PFSK-1 (cell line): ENCODE measurements around the gene SVOPL.

ENCODE experiments used
- FOXP2 ChIP-seq: optimal IDR thresholded peaks from 2 replicates; pipeline ENCODE3; 2011; ENCODE audit warnings: borderline replicate concordance, control low read depth, inconsistent platforms; ENCODE audit not compliant: insufficient read depth; ENCODE audit errors: extremely low read length, extremely low read depth
- POLR2AphosphoS5 ChIP-seq: IDR thresholded peaks from 2 replicates; pipeline ENCODE4 v1.6.1; 2012; ENCODE audit warnings: low read depth, mild to moderate bottlenecking, control low read depth, low read length, moderate library complexity
- SIN3A ChIP-seq: IDR thresholded peaks from 2 replicates; pipeline ENCODE4 v1.6.1; 2012; ENCODE audit warnings: mild to moderate bottlenecking, low read length, moderate library complexity, borderline replicate concordance; ENCODE audit not compliant: insufficient read depth
- TAF1 ChIP-seq: IDR thresholded peaks from 2 replicates; pipeline ENCODE4 v1.6.1; 2012; ENCODE audit warnings: low read length, control low read depth, borderline replicate concordance; ENCODE audit not compliant: insufficient read depth
- TF ChIP-seq, protein P1 (sequence below), 2 experiments: IDR thresholded peaks; 2 replicates each; pipeline versions ENCODE4 v1.6.1 to v1.8.0; 2011 to 2012; ENCODE audit warnings: low read depth in 2 of 2, low read length in 2 of 2, control low read depth in 1 of 2, inconsistent platforms in 1 of 2, mild to moderate bottlenecking in 1 of 2, moderate library complexity in 1 of 2; ENCODE audit not compliant: insufficient read depth in 1 of 2

SVOPL gene

DNA sequence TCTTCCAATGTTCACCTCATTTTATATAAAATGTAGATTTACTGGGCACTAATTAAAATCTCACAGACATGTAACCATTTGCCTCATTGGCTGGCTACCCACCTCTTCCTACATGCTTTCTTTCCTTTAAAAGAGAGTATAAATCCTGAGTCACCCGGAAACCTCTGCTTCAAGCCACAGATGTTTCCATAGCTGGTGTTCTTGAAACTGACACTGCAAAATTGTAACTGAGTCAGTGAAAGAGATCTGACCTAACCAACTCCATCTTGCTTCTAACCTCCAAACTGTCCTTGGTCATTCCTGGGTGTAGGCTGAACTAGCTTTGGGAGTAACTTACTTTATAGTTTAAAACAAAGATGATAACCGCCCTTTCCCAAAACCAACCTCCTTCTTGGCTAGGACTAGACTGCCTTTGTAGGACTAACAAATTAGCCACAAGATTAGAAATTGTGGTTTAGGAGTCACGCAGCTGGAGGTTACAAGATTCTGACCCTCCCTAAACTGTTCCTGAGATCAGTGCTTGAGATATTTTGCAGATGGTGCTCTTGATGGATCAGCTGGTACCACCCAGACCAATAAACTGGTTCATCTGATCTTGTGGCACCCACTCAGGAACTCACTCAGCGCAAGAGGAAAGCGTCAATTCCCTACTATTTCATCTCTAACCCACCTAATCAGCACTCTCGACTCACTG lies 33.5 kb downstream of the SVOPL start:
- TF ChIP-seq SIN3A (no peak), FOXP2 (no peak), TAF1 (no peak), POLR2AphosphoS5 (no peak)
- TF ChIP-seq, protein P1, sequence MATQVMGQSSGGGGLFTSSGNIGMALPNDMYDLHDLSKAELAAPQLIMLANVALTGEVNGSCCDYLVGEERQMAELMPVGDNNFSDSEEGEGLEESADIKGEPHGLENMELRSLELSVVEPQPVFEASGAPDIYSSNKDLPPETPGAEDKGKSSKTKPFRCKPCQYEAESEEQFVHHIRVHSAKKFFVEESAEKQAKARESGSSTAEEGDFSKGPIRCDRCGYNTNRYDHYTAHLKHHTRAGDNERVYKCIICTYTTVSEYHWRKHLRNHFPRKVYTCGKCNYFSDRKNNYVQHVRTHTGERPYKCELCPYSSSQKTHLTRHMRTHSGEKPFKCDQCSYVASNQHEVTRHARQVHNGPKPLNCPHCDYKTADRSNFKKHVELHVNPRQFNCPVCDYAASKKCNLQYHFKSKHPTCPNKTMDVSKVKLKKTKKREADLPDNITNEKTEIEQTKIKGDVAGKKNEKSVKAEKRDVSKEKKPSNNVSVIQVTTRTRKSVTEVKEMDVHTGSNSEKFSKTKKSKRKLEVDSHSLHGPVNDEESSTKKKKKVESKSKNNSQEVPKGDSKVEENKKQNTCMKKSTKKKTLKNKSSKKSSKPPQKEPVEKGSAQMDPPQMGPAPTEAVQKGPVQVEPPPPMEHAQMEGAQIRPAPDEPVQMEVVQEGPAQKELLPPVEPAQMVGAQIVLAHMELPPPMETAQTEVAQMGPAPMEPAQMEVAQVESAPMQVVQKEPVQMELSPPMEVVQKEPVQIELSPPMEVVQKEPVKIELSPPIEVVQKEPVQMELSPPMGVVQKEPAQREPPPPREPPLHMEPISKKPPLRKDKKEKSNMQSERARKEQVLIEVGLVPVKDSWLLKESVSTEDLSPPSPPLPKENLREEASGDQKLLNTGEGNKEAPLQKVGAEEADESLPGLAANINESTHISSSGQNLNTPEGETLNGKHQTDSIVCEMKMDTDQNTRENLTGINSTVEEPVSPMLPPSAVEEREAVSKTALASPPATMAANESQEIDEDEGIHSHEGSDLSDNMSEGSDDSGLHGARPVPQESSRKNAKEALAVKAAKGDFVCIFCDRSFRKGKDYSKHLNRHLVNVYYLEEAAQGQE (IDR thresholded peaks at IDR 0.05; ENCODE audit: insufficient read depth in 1 of 2, low read depth in 2 of 2, low read length in 2 of 2), result no peak

DNA sequence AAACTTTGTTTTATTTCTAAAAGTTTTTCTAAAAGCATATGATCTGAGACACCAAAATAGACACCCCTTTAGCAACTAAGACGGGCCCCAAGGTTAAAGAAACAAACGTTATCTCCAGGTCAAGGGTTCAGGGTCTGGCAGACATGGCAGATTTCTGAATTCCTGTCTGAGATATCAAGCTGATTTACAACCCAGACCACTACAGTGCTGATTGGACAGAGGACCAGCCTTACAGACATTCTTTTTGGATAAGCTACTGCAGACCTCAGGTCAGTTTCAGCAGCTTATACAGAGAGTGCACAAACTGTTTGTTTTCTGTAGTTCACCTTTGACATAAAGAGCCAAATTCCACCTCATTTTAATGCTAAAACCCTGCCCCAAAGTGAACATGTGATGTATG lies 34.8 kb downstream of the SVOPL start:
- no peak for TF ChIP-seq SIN3A
- TF ChIP-seq TAF1, result no peak
- TF ChIP-seq, protein P1 (IDR thresholded peaks at IDR 0.05; ENCODE audit: insufficient read depth in 1 of 2, low read depth in 2 of 2, low read length in 2 of 2), result no peak
- TF ChIP-seq FOXP2, result no peak
- TF ChIP-seq POLR2AphosphoS5, result no peak

DNA sequence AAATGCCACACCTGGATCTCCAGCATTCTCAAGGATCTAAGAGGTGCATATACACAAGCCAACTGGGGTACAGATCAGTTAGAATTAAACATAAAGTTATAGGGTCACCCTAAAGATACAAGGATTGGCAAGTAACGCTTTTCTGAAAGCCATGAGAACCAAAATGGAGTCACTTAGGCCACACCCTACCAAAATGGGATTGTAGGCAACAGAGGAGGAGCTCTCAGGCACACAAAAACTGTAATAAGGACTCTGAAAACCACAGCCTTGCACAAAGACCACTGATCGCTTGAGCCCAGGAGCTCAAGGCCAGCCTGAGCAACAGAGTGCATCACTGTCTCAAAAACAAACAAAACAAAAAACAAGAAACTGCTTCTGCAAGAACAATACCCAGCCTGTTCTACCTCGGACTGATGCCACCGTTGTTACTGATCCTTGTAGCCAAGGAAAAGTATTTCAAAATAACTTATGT lies 35.5 kb downstream of the SVOPL start:
- TF ChIP-seq TAF1, result no peak
- TF ChIP-seq, protein P1 (IDR thresholded peaks at IDR 0.05; ENCODE audit: insufficient read depth in 1 of 2, low read depth in 2 of 2, low read length in 2 of 2), result no peak
- no peak for TF ChIP-seq FOXP2
- TF ChIP-seq SIN3A, result no peak
- no peak for TF ChIP-seq POLR2AphosphoS5

DNA sequence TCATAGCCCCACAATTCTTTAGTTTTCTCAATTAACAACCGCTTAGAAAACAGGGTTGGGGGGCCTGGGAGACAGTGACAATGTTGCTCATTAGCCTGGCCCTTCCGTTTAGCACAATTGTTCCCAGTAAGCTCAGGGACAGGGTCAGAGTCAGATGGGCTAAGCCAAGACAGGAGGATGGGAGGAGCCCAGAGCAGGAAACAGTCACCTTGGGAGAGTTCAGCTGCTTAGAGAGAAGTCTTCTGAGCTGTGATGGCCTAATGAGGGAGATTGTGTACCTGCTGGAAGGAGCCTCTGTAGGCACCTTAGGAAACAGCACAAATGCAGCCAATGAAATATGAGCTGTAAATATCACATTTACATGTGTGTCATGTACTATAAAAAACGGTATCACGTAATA lies 35.9 kb downstream of the SVOPL start:
- TF ChIP-seq SIN3A, result no peak
- no peak for TF ChIP-seq TAF1
- TF ChIP-seq, protein P1 (IDR thresholded peaks at IDR 0.05; ENCODE audit: insufficient read depth in 1 of 2, low read depth in 2 of 2, low read length in 2 of 2), result no peak
- no peak for TF ChIP-seq POLR2AphosphoS5
- no peak for TF ChIP-seq FOXP2
